Measurements from ENCODE around the gene AOPEP. TPM values are rescaled to one million over a fixed set of nuclear protein-coding genes. Genes with fewer than 3 reads are reported as not detected.

The AOPEP gene
- total and polyA plus RNA-seq, 2 donors (not counting 3 experiments of a cell fraction or from before 2014, with no cell fraction given), result 20.2 to 41.6 TPM

DNA sequence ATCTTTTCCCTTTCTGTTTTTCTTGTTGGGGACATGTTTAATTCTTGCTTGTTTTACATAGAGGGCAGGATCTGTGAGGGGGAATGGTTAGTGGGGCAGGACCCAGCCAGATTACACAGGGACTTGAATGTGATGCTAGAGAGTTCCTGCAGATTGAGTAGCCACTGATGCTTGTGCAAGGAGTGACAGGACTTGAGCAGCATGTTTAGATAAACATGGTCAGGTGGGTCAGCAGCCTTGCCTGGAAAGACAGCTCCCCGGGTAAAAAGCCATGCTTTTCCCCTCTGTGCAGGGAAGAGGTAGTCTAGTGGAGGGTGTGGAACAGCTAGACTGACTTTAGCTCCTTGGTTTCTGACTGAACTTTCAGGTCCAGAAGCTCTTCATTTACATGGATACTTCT is 261.2 kb downstream of the AOPEP start:
- Histone ChIP-seq H3K79me2 (ENCODE audit: control insufficient read depth, insufficient read depth, low read length) (no peaks in the 10 kb centered on the region), H3K36me3 (ENCODE audit: control insufficient read depth in 2 of 2, extremely low read depth in 1 of 2, insufficient read depth in 2 of 2, low read length in 2 of 2) (no peaks in the 10 kb centered on the region), H3K27ac (ENCODE audit: insufficient read depth, low read depth, low read length) (no peak overlapping the region), H3K27me3 (ENCODE audit: control insufficient read depth in 2 of 2, insufficient read depth in 2 of 2, low read length in 2 of 2) (no peaks in the 10 kb centered on the region), H2AFZ (ENCODE audit: low read depth, low read length) (no peak overlapping the region), H3K9ac (replicated peaks; ENCODE audit: extremely low read depth, insufficient read depth, low read length) (no peak overlapping the region), H4K20me1 (replicated peaks; ENCODE audit: control insufficient read depth, extremely low read depth, insufficient read depth, low read length) (no peaks in the 10 kb centered on the region), H3K9me3 (replicated peaks; ENCODE audit: control insufficient read depth, insufficient read depth, low read length) (no peaks in the 10 kb centered on the region), H3K9me1 (replicated peaks; ENCODE audit: control insufficient read depth, extremely low read depth, insufficient read depth, low read length) (no peaks in the 10 kb centered on the region), H3K4me3 (replicated peaks in 1 of 3; ENCODE audit: insufficient read depth in 1 of 3, low read depth in 1 of 3, low read length in 3 of 3) (no peak overlapping the region), H3K4me1 (ENCODE audit: control insufficient read depth, extremely low read depth, insufficient read depth, low read length) (no peaks in the 10 kb centered on the region), H3K4me2 (ENCODE audit: insufficient read depth, low read length) (no peak overlapping the region)
- intact Hi-C loops (cut with micrococcal nuclease) (no loop called here), dilution Hi-C loops (cut with MboI; ENCODE audit: extremely low pct_ligation_motif_present, low sequenced_read_pairs) (no loop called here)
- ChIA-PET POLR2A (no interaction called here), CTCF (interaction anchor here (1.7 kb wide), 1 partner anchor 11 kb away, joined by 8 read pairs; no protein-coding TSS in a partner anchor)
- FAIRE-seq (no peak), DNase-seq (ENCODE audit: low read depth, low spot score) (no peak)
- TF ChIP-seq POLR2AphosphoS5 (IDR thresholded peaks at IDR 0.05; ENCODE audit: insufficient read depth, low read depth, low read length) (no peak), EZH2 (IDR thresholded peaks at IDR 0.05; ENCODE audit: borderline replicate concordance, low read depth, low read length, severe bottlenecking) (no peak), POLR2A (IDR thresholded peaks at IDR 0.05; ENCODE audit: low read depth, low read length) (no peak), FOS (IDR thresholded peaks at IDR 0.05; ENCODE audit: borderline replicate concordance, insufficient read depth, low read length) (no peak), JUN (IDR thresholded peaks at IDR 0.05; ENCODE audit: borderline replicate concordance, insufficient read depth, insufficient read length, low read depth) (no peak), MYC (IDR thresholded peaks at IDR 0.05; ENCODE audit: low read depth, low read length) (no peak), GATA2 (IDR thresholded peaks at IDR 0.05; ENCODE audit: insufficient read depth, insufficient read length, low read depth, low read length) (no peak)
- TF ChIP-seq, protein P1, sequence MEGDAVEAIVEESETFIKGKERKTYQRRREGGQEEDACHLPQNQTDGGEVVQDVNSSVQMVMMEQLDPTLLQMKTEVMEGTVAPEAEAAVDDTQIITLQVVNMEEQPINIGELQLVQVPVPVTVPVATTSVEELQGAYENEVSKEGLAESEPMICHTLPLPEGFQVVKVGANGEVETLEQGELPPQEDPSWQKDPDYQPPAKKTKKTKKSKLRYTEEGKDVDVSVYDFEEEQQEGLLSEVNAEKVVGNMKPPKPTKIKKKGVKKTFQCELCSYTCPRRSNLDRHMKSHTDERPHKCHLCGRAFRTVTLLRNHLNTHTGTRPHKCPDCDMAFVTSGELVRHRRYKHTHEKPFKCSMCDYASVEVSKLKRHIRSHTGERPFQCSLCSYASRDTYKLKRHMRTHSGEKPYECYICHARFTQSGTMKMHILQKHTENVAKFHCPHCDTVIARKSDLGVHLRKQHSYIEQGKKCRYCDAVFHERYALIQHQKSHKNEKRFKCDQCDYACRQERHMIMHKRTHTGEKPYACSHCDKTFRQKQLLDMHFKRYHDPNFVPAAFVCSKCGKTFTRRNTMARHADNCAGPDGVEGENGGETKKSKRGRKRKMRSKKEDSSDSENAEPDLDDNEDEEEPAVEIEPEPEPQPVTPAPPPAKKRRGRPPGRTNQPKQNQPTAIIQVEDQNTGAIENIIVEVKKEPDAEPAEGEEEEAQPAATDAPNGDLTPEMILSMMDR (IDR thresholded peaks at IDR 0.05; ENCODE audit: extremely low read depth in 1 of 2, insufficient read depth in 1 of 2, low read depth in 1 of 2, low read length in 2 of 2), result no peak
- TF ChIP-seq, protein P2, sequence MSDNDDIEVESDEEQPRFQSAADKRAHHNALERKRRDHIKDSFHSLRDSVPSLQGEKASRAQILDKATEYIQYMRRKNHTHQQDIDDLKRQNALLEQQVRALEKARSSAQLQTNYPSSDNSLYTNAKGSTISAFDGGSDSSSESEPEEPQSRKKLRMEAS (IDR thresholded peaks at IDR 0.05; ENCODE audit: insufficient read depth, insufficient read length), result no peak
- BruUV-seq (replicated peaks), result no TSS peak

All from endothelial cell of umbilical vein (primary cell).